GM23338 (cell line): ENCODE measurements around the gene MAP3K5. TPM values are rescaled to one million over a fixed set of nuclear protein-coding genes. Genes with fewer than 3 reads are reported as not detected.
A peak's percentile ranks its signal among the peaks of the same experiment; 100 is the strongest.

Experiments used
- ATAC-seq: fragments of 200-7000 bp; cut with Tn5 transposase; 3 replicates; pipeline ENCODE4 v1.9.1; 2020
- DNase-seq: peaks from one replicate; pipeline ENCODE4 v3.0.0-alpha.2; 2015; ENCODE audit warnings: low spot score
- H2AFZ ChIP-seq: fragments of 200-600 bp; sonication (generic); 2 replicates; pipeline ENCODE4 v1.8.0; 2016; ENCODE audit warnings: antibody characterized with exemption, mild to moderate bottlenecking, moderate library complexity
- H3F3A ChIP-seq: fragments of 200-600 bp; sonication (generic); replicated peaks from 2 replicates; pipeline ENCODE4 v1.8.0; 2017; ENCODE audit warnings: antibody characterized with exemption, mixed run types, low read depth
- H3K27ac ChIP-seq: fragments of 200-600 bp; sonication (generic); 2 replicates; pipeline ENCODE4 v1.6.1; 2016; ENCODE audit warnings: low read depth
- H3K27me3 ChIP-seq: fragments of 200-600 bp; sonication (generic); 2 replicates; pipeline ENCODE4 v1.8.0; 2016; ENCODE audit warnings: mild to moderate bottlenecking, mixed run types, moderate library complexity; ENCODE audit not compliant: insufficient read depth
- H3K36me3 ChIP-seq: fragments of 200-600 bp; sonication (generic); 2 replicates; pipeline ENCODE4 v1.8.0; 2016; ENCODE audit warnings: mild to moderate bottlenecking; ENCODE audit not compliant: insufficient read depth
- H3K4me1 ChIP-seq: fragments of 200-600 bp; sonication (generic); 2 replicates; pipeline ENCODE4 v1.8.0; 2016; ENCODE audit warnings: mild to moderate bottlenecking, moderate library complexity; ENCODE audit not compliant: insufficient read depth
- H3K4me2 ChIP-seq: fragments of 200-600 bp; sonication (generic); 2 replicates; pipeline ENCODE4 v1.7.1; 2017; ENCODE audit warnings: mixed run types
- H3K4me3 ChIP-seq: fragments of 200-600 bp; sonication (generic); 2 replicates; pipeline ENCODE4 v1.6.1; 2016; ENCODE audit warnings: mixed run types
- H3K79me2 ChIP-seq: fragments of 200-600 bp; sonication (generic); replicated peaks from 2 replicates; pipeline ENCODE4 v1.8.0; 2017; ENCODE audit warnings: mild to moderate bottlenecking; ENCODE audit not compliant: insufficient read depth
- H3K9me2 ChIP-seq: fragments of 200-600 bp; sonication (generic); 2 replicates; pipeline ENCODE4 v1.8.0; 2017; ENCODE audit not compliant: insufficient read depth
- H4K20me1 ChIP-seq: fragments of 200-600 bp; sonication (generic); replicated peaks from 2 replicates; pipeline ENCODE4 v1.8.0; 2017; ENCODE audit warnings: mild to moderate bottlenecking; ENCODE audit not compliant: insufficient read depth
- H3K27ac Mint-ChIP-seq: 2 replicates; pipeline ENCODE4 v1.8.0; 2020; ENCODE audit warnings: inconsistent platforms, mild to moderate bottlenecking, moderate library complexity, mixed read lengths
- H3K27me3 Mint-ChIP-seq: 3 replicates; pipeline ENCODE4 v1.8.0; 2022; ENCODE audit warnings: low read depth, mild to moderate bottlenecking, moderate library complexity, mixed read lengths, inconsistent platforms; ENCODE audit not compliant: insufficient read depth, poor library complexity
- H3K36me3 Mint-ChIP-seq: 3 replicates; pipeline ENCODE4 v1.8.0; 2021; ENCODE audit warnings: low read depth, mild to moderate bottlenecking, inconsistent platforms, moderate library complexity, mixed read lengths
- H3K4me1 Mint-ChIP-seq: 3 replicates; pipeline ENCODE4 v1.8.0; 2020; ENCODE audit warnings: mild to moderate bottlenecking, inconsistent platforms, mixed read lengths
- H3K4me3 Mint-ChIP-seq: 3 replicates; pipeline ENCODE4 v1.8.0; 2021; ENCODE audit warnings: moderate library complexity, mild to moderate bottlenecking, inconsistent platforms, mixed read lengths
- H3K9me3 Mint-ChIP-seq: 3 replicates; pipeline ENCODE4 v1.8.0; 2020; ENCODE audit warnings: moderate library complexity, mild to moderate bottlenecking, inconsistent platforms, mixed read lengths
- CREB1 ChIP-seq: fragments of 250-450 bp; sonication (Bioruptor Pico); IDR thresholded peaks from 2 replicates; pipeline ENCODE4 v1.5.0; 2020; ENCODE audit warnings: low read depth, mild to moderate bottlenecking, moderate library complexity
- ETS1 ChIP-seq: IDR thresholded peaks from 2 replicates; pipeline ENCODE4 v1.6.1; 2016; ENCODE audit warnings: antibody characterized with exemption
- EZH2phosphoT487 ChIP-seq: fragments of 200-600 bp; sonication (generic); IDR thresholded peaks from one replicate; pipeline ENCODE4 v1.8.1; 2018; ENCODE audit warnings: antibody characterized with exemption; ENCODE audit not compliant: unreplicated experiment
- NANOG ChIP-seq: IDR thresholded peaks from 2 replicates; pipeline ENCODE4 v1.6.1; 2016; ENCODE audit warnings: antibody characterized with exemption, borderline replicate concordance
- ZNF114 ChIP-seq: fragments of 250-450 bp; sonication (Bioruptor Pico); IDR thresholded peaks from 2 replicates; pipeline ENCODE4 v1.5.0; 2020; ENCODE audit warnings: mild to moderate bottlenecking, moderate library complexity
- ZNF331 ChIP-seq: fragments of 250-450 bp; sonication (Bioruptor Pico); IDR thresholded peaks from 2 replicates; pipeline ENCODE4 v1.5.0; 2020; ENCODE audit warnings: low read depth, mild to moderate bottlenecking, moderate library complexity
- polyA plus RNA-seq: library from polyadenylated mRNA; unstranded; fragments of >200 nt; fragmentation: Nextera tagmentation; extraction: Ambion mirVana; gene quantifications from 2 replicates; pipeline ENCODE4 v1.2.1, GENCODE V29; 2016
- total RNA-seq: library from RNA; depleted of rRNA; stranded (reverse); fragments of >200 nt; shearing (Covaris generic); gene quantifications from 2 replicates; pipeline ENCODE4 v1.2.3, GENCODE V29; 2014
- TF ChIP-seq, protein P1 (sequence below): fragments of 250-450 bp; sonication (Bioruptor Pico); IDR thresholded peaks from 2 replicates; pipeline ENCODE4 v1.5.0; 2020; ENCODE audit warnings: mild to moderate bottlenecking, moderate library complexity

MAP3K5 gene
- total and polyA plus RNA-seq, 2 experiments from 2014 or later: 0.76 to 2.8 TPM

DNA sequence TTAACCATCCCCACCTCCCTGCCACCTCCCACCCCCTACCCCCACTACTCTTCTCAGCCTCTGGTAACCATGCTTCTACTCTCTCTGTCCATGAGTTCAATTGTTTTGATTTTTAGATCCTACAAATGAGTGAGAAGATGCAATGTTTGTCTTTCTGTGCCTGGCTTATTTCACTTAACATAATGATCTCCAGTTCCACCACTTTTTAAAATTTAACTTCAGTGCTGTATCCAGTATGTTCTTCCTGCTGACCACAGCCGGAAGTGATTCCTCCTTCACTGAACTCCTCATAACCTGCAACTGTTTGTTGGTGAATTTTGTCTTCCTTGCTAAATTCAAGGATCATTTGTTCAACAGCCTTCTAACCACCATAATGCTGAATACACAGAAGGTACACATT is 245.9 kb downstream of the MAP3K5 start (continued):
- TF ChIP-seq, protein P1, sequence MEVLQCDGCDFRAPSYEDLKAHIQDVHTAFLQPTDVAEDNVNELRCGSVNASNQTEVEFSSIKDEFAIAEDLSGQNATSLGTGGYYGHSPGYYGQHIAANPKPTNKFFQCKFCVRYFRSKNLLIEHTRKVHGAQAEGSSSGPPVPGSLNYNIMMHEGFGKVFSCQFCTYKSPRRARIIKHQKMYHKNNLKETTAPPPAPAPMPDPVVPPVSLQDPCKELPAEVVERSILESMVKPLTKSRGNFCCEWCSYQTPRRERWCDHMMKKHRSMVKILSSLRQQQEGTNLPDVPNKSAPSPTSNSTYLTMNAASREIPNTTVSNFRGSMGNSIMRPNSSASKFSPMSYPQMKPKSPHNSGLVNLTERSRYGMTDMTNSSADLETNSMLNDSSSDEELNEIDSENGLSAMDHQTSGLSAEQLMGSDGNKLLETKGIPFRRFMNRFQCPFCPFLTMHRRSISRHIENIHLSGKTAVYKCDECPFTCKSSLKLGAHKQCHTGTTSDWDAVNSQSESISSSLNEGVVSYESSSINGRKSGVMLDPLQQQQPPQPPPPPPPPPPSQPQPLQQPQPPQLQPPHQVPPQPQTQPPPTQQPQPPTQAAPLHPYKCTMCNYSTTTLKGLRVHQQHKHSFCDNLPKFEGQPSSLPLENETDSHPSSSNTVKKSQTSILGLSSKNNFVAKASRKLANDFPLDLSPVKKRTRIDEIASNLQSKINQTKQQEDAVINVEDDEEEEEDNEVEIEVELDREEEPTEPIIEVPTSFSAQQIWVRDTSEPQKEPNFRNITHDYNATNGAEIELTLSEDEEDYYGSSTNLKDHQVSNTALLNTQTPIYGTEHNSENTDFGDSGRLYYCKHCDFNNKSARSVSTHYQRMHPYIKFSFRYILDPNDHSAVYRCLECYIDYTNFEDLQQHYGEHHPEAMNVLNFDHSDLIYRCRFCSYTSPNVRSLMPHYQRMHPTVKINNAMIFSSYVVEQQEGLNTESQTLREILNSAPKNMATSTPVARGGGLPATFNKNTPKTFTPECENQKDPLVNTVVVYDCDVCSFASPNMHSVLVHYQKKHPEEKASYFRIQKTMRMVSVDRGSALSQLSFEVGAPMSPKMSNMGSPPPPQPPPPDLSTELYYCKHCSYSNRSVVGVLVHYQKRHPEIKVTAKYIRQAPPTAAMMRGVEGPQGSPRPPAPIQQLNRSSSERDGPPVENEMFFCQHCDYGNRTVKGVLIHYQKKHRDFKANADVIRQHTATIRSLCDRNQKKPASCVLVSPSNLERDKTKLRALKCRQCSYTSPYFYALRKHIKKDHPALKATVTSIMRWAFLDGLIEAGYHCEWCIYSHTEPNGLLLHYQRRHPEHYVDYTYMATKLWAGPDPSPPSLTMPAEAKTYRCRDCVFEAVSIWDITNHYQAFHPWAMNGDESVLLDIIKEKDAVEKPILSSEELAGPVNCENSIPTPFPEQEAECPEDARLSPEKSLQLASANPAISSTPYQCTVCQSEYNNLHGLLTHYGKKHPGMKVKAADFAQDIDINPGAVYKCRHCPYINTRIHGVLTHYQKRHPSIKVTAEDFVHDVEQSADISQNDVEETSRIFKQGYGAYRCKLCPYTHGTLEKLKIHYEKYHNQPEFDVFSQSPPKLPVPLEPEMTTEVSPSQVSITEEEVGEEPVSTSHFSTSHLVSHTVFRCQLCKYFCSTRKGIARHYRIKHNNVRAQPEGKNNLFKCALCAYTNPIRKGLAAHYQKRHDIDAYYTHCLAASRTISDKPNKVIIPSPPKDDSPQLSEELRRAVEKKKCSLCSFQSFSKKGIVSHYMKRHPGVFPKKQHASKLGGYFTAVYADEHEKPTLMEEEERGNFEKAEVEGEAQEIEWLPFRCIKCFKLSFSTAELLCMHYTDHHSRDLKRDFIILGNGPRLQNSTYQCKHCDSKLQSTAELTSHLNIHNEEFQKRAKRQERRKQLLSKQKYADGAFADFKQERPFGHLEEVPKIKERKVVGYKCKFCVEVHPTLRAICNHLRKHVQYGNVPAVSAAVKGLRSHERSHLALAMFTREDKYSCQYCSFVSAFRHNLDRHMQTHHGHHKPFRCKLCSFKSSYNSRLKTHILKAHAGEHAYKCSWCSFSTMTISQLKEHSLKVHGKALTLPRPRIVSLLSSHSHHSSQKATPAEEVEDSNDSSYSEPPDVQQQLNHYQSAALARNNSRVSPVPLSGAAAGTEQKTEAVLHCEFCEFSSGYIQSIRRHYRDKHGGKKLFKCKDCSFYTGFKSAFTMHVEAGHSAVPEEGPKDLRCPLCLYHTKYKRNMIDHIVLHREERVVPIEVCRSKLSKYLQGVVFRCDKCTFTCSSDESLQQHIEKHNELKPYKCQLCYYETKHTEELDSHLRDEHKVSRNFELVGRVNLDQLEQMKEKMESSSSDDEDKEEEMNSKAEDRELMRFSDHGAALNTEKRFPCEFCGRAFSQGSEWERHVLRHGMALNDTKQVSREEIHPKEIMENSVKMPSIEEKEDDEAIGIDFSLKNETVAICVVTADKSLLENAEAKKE (CRISPR knock-in tag): no peak
- TF ChIP-seq EZH2phosphoT487 (no peak), ETS1 (no peak), ZNF114 (CRISPR knock-in tag) (no peak), NANOG (no peak), ZNF331 (CRISPR knock-in tag) (no peak)

DNA sequence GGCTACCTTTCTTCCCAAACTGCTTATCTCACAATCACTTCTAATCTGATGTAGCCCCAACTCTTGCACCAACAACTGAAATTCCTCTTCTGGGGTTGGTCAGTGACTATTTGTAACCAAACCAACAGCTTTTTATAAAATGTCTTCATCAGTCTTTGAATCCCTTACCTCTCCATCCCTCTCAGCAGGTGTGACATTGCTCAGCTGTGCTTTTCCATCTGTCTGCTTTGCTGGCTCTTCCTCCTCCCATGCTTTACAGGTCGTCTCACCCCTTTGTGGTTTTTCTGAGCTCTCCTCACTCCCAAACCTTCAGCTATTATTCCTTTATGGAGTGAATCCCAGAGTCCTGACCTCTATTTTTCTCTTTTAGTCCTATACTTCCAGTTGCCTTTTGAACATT is 248.0 kb downstream of the MAP3K5 start:
- no peaks in the 10 kb centered on the region; the same call in 2 of the 3 replicates for H3K36me3 Mint-ChIP-seq
- peaks cover 77% of the 10 kb centered on the region for H3K4me1 ChIP-seq
- H3K9me3 Mint-ChIP-seq: no peaks in the 10 kb centered on the region
- H3F3A ChIP-seq: 0 out of 2 replicates have a peak, but pooled peaks cover 6% of the 10 kb centered on the region
- no peak for DNase-seq
- no peak overlapping the region for H3K4me3 ChIP-seq
- no peaks in the 10 kb centered on the region for H3K9me2 ChIP-seq
- ATAC-seq: peak; percentile 18
- 0 out of 2 replicates have a peak overlapping the region, but pooled peaks have one; percentile 14 for H3K27ac Mint-ChIP-seq
- 0 out of 2 replicates have a peak overlapping the region, but pooled peaks have one; percentile 50 for H3K4me2 ChIP-seq
- peaks cover 100% of the 10 kb centered on the region for H3K79me2 ChIP-seq
- peaks cover 4% of the 10 kb centered on the region for H3K27me3 Mint-ChIP-seq
- no peak overlapping the region for H2AFZ ChIP-seq
- peaks cover 13% of the 10 kb centered on the region for H4K20me1 ChIP-seq
- no peak overlapping the region for H3K4me3 Mint-ChIP-seq
- H3K36me3 ChIP-seq: no peaks in the 10 kb centered on the region
- peak overlapping the region; percentile 11; the same call in 1 of the 2 replicates for H3K27ac ChIP-seq
- no peaks in the 10 kb centered on the region for H3K27me3 ChIP-seq
- H3K4me1 Mint-ChIP-seq: peaks cover 68% of the 10 kb centered on the region
- TF ChIP-seq CREB1 (CRISPR knock-in tag): no peak
- TF ChIP-seq ZNF331 (CRISPR knock-in tag): no peak
- TF ChIP-seq, protein P1 (CRISPR knock-in tag): no peak
